K562 (cell line): ENCODE measurements around the gene SCNN1A. TPM values are rescaled to one million over a fixed set of nuclear protein-coding genes. Genes with fewer than 3 reads are reported as not detected.
A peak's percentile ranks its signal among the peaks of the same experiment; 100 is the strongest.

ENCODE experiments used
- ATAC-seq: fragments of 200-7000 bp; cut with Tn5 transposase; 3 replicates; pipeline ENCODE4 v1.9.1; 2020; ENCODE audit warnings: moderate library complexity
- BruUV-seq: library from RNA; stranded (reverse); fragments of 400-500 nt; replicated peaks from 2 replicates; lab custom pipeline; 2021; lab: Mats Ljungman, UMichigan
- CTCF ChIA-PET: fragments of 300-600 bp; formaldehyde crosslinking; extraction: SDS; loops from one replicate; lab custom pipeline; 2021; ENCODE audit warnings: low intra/inter-chr PET ratio; lab: Yijun Ruan, JAX
- POLR2A ChIA-PET: fragments of 300-600, 350-650 bp; sonication (Branson Sonifier 250); formaldehyde crosslinking; extraction: SDS; loops from one replicate; lab custom pipeline; 2021; ENCODE audit warnings: antibody characterized with exemption, inconsistent platforms; lab: Yijun Ruan, JAX
- DNase-seq, 4 experiments: peaks; one replicate each; pipeline versions ENCODE4 v3.0.0 to v3.0.0-alpha.2; 2011 to 2018; ENCODE audit warnings: low spot score in 3 of 4, mixed read lengths in 3 of 4; ENCODE audit errors: extremely low read depth in 1 of 4
- FAIRE-seq: peaks from 2 replicates; lab custom pipeline; 2011; peaks lifted over from hg19 to GRCh38; lab: Jason Lieb, UNC
- H2AFZ ChIP-seq: 2 replicates; pipeline ENCODE4 v1.6.0; 2011; ENCODE audit warnings: low read depth, low read length, control low read depth, inconsistent platforms
- H3K27ac ChIP-seq: fragments of 200-600 bp; 3 replicates; pipeline ENCODE4 v1.8.0; 2011; ENCODE audit warnings: low read depth, mild to moderate bottlenecking, control low read depth, inconsistent platforms, low read length, moderate library complexity, mixed read lengths; ENCODE audit errors: extremely low read depth
- H3K27me3 ChIP-seq, 2 experiments: fragments of 300-600 bp in 1 of 2; 2 replicates in 1 of 2; 3 replicates in 1 of 2; pipeline versions ENCODE4 v1.6.0 to v1.8.0; 2011; ENCODE audit warnings: inconsistent platforms in 2 of 2, low read length in 2 of 2, mild to moderate bottlenecking in 1 of 2, mixed read lengths in 1 of 2, moderate library complexity in 1 of 2; ENCODE audit not compliant: control insufficient read depth in 2 of 2, insufficient read depth in 2 of 2
- H3K36me3 ChIP-seq: fragments of 300-600 bp; 3 replicates; pipeline ENCODE4 v1.8.0; 2011; ENCODE audit warnings: mild to moderate bottlenecking, low read length, inconsistent platforms; ENCODE audit not compliant: control insufficient read depth, insufficient read depth
- H3K4me1 ChIP-seq, 2 experiments: fragments of 200-600 bp in 1 of 2; replicated peaks in 1 of 2; 2 replicates in 1 of 2; 3 replicates in 1 of 2; pipeline versions ENCODE4 v1.5.1 to v1.8.0; 2011; ENCODE audit warnings: inconsistent platforms in 2 of 2, low read length in 2 of 2, mild to moderate bottlenecking in 1 of 2, mixed read lengths in 1 of 2, moderate library complexity in 1 of 2; ENCODE audit not compliant: control insufficient read depth in 2 of 2, insufficient read depth in 2 of 2
- H3K4me2 ChIP-seq: 2 replicates; pipeline ENCODE4 v1.6.1; 2011; ENCODE audit warnings: low read length, control low read depth, inconsistent platforms, mixed read lengths; ENCODE audit not compliant: insufficient read depth
- H3K4me3 ChIP-seq: fragments of 200-600 bp; sonication (generic), shearing (Covaris generic); 2 replicates; pipeline ENCODE4 v1.5.1; 2016; ENCODE audit warnings: control low read depth, inconsistent platforms
- H3K79me2 ChIP-seq: fragments of 200-600 bp; 3 replicates; pipeline ENCODE4 v1.8.0; 2011; ENCODE audit warnings: low read length, inconsistent platforms; ENCODE audit not compliant: control insufficient read depth, insufficient read depth
- H3K9ac ChIP-seq, 2 experiments: 2 replicates each; pipeline versions ENCODE4 v1.6.0 to v1.6.1; 2011; ENCODE audit warnings: low read depth in 2 of 2, low read length in 2 of 2, control low read depth in 1 of 2, inconsistent platforms in 1 of 2, mild to moderate bottlenecking in 1 of 2, mixed read lengths in 1 of 2; ENCODE audit not compliant: insufficient read depth in 1 of 2
- H3K9me1 ChIP-seq: one replicate; pipeline ENCODE4 v1.6.0; 2011; ENCODE audit warnings: inconsistent platforms, mild to moderate bottlenecking, low read length, moderate library complexity; ENCODE audit not compliant: control insufficient read depth, insufficient read depth
- H3K9me3 ChIP-seq: replicated peaks from 2 replicates; pipeline ENCODE4 v1.5.1; 2011; ENCODE audit warnings: low read depth, low read length, inconsistent platforms; ENCODE audit not compliant: control insufficient read depth, insufficient read depth
- H4K20me1 ChIP-seq: replicated peaks from 2 replicates; pipeline ENCODE4 v1.6.1; 2011; ENCODE audit warnings: low read length, inconsistent platforms, mixed read lengths; ENCODE audit not compliant: control insufficient read depth, insufficient read depth
- KLF6 ChIP-seq: fragments of 250-450 bp; sonication (Bioruptor Pico); IDR thresholded peaks from 2 replicates; pipeline ENCODE4 v1.4.0; 2020; ENCODE audit warnings: mild to moderate bottlenecking, moderate library complexity, borderline replicate concordance
- MEIS2 ChIP-seq: fragments of 450-650 bp; IDR thresholded peaks from 2 replicates; pipeline ENCODE4 v1.6.1; 2014; ENCODE audit warnings: mild to moderate bottlenecking; ENCODE audit not compliant: partially characterized antibody
- RBM39 ChIP-seq: fragments of 200-400 bp; formaldehyde crosslinking; optimal IDR thresholded peaks from 2 replicates; pipeline ENCODE3; 2018; ENCODE audit warnings: low read depth, low read length
- ZNF165 ChIP-seq: fragments of 250-450 bp; sonication (Bioruptor Pico); IDR thresholded peaks from 2 replicates; pipeline ENCODE4 v1.4.0; 2020; ENCODE audit warnings: borderline replicate concordance
- ZNF212 ChIP-seq: fragments of 450-650 bp; formaldehyde crosslinking; IDR thresholded peaks from 2 replicates; pipeline ENCODE4 v1.4.0; 2020; ENCODE audit warnings: mild to moderate bottlenecking
- ZNF24 ChIP-seq: fragments of 450-650 bp; IDR thresholded peaks from 2 replicates; pipeline ENCODE4 v1.6.1; 2016
- WGBS: fragments of 100-300 bp; shearing (Covaris generic); methylation state at CpG from one replicate; pipeline ENCODE4 v1.1.6; 2016; ENCODE audit warnings: low coverage, mixed read lengths; ENCODE audit not compliant: insufficient coverage; ENCODE audit errors: missing lambda C conversion rate; 5-methylcytosine and 5-hydroxymethylcytosine counted together
- in situ Hi-C: fragments of 300-500 bp; cut with MboI; formaldehyde crosslinking; loops from 4 replicates; pipeline ENCODE4 v1.15.0; 2018; ENCODE audit warnings: inconsistent platforms, mixed read lengths
- intact Hi-C: fragments of 100-400 bp; cut with micrococcal nuclease; formaldehyde crosslinking; loops from 2 replicates; pipeline ENCODE4 v1.14.2; 2022
- polyA plus RNA-seq, 8 experiments: library from polyadenylated mRNA; depleted of rRNA in 4 of 8; stranded (reverse) in 5 of 8; unstranded in 3 of 8; fragments of >200 nt; fragmentation: Nextera tagmentation in 2 of 8; fragmentation: Illumina TruSeq in 1 of 8; extraction: Ambion mirVana in 2 of 8; extraction: Trizol in 1 of 8; gene quantifications; 2 replicates each; pipeline versions ENCODE4 v1.2.1 to v1.2.3, GENCODE V29; 2011 to 2014; ENCODE audit warnings: inconsistent platforms in 1 of 8, missing spikeins in 1 of 8
- total RNA-seq, 7 experiments: library from RNA; depleted of rRNA in 6 of 7; stranded (reverse); fragments of >200 nt in 6 of 7; fragmentation: Illumina TruSeq in 2 of 7; extraction: Trizol in 2 of 7; gene quantifications; 2 replicates each; pipeline versions ENCODE4 v1.2.1 to v1.2.3, GENCODE V29; 2011 to 2021; ENCODE audit warnings: low replicate concordance in 1 of 7
- TF ChIP-seq, protein P1 (sequence below), 2 experiments: IDR thresholded peaks in 1 of 2; conservative IDR thresholded peaks in 1 of 2; 2 replicates each; pipeline ENCODE4 v1.6.1; 2016; ENCODE audit warnings: low read depth in 2 of 2, mild to moderate bottlenecking in 1 of 2, missing compliant biosample characterization in 1 of 2, missing genetic modification characterization in 1 of 2, moderate library complexity in 1 of 2

Gene SCNN1A
- total and polyA plus RNA-seq, 9 of the 15 experiments (the other 6 are each of a cell fraction or from before 2014, with no cell fraction given) = 0.15 to 0.49 (median 0.32) TPM; not detected in 5

GRCh38 chr12:6356374-6356820 is 19.0 kb downstream of the SCNN1A start:
- H3K4me1 ChIP-seq = no peaks in the 10 kb centered on the region; a peak in 1 of 5 replicates
- no peak overlapping the region for H2AFZ ChIP-seq
- no peaks in the 10 kb centered on the region for H3K36me3 ChIP-seq
- H3K4me2 ChIP-seq = no peak overlapping the region
- TF ChIP-seq KLF6 (no peak), MEIS2 (peak; percentile 36), ZNF165 (CRISPR knock-in tag) (no peak), RBM39 (no peak), ZNF24 (peak; percentile 94), ZNF212 (CRISPR knock-in tag) (no peak)
- TF ChIP-seq, protein P1, sequence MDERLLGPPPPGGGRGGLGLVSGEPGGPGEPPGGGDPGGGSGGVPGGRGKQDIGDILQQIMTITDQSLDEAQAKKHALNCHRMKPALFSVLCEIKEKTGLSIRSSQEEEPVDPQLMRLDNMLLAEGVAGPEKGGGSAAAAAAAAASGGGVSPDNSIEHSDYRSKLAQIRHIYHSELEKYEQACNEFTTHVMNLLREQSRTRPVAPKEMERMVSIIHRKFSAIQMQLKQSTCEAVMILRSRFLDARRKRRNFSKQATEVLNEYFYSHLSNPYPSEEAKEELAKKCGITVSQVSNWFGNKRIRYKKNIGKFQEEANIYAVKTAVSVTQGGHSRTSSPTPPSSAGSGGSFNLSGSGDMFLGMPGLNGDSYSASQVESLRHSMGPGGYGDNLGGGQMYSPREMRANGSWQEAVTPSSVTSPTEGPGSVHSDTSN (CRISPR knock-in tag; IDR thresholded peaks at IDR 0.05; ENCODE audit: low read depth) = no peak
- TF ChIP-seq, protein P1 (tag; conservative IDR thresholded peaks at IDR 0.05; ENCODE audit: low read depth) = peak; percentile 20; the same call in 1 of the 2 replicates
- DNase-seq (no peak), FAIRE-seq (no peak), ATAC-seq (no peak)
- H4K20me1 ChIP-seq = 0 out of 2 replicates have a peak, but pooled peaks cover 6% of the 10 kb centered on the region
- BruUV-seq = no TSS peak
- no peaks in the 10 kb centered on the region for H3K9me3 ChIP-seq
- no peak overlapping the region for H3K9ac ChIP-seq
- WGBS = 0% methylated on average over 2 of the region's 5 CpGs
- no peak overlapping the region; the same call in 2 of the 3 replicates for H3K27ac ChIP-seq
- ChIA-PET CTCF (no interaction called here), POLR2A (interaction anchor here (0.6 to 1.7 kb wide), 2 partner anchors 11 to 128 kb away, joined by 3 to 11 read pairs; no protein-coding TSS in a partner anchor)
- intact Hi-C loops (no loop called here), in situ Hi-C loops (no loop called here)
- H3K27me3 ChIP-seq = peaks cover 0 to 13% of the 10 kb centered on the region in 2 experiments; a peak in 2 of 5 replicates
- no peaks in the 10 kb centered on the region for H3K9me1 ChIP-seq
- H3K4me3 ChIP-seq = no peak overlapping the region
- H3K79me2 ChIP-seq = no peaks in the 10 kb centered on the region
